GM18858 (cell line): ENCODE measurements around the gene NOP9.
"Not testable (repeated sequence)": the region's sequence is repeated elsewhere in the genome, so short reads cannot be mapped to it uniquely, and the experiment has no call there.

Source experiments
- ATAC-seq: cut with Tn5 transposase; IDR thresholded peaks from one replicate; pipeline ENCODE4 v1.9.1; 2021; ENCODE audit not compliant: unreplicated experiment

NOP9 gene

DNA sequence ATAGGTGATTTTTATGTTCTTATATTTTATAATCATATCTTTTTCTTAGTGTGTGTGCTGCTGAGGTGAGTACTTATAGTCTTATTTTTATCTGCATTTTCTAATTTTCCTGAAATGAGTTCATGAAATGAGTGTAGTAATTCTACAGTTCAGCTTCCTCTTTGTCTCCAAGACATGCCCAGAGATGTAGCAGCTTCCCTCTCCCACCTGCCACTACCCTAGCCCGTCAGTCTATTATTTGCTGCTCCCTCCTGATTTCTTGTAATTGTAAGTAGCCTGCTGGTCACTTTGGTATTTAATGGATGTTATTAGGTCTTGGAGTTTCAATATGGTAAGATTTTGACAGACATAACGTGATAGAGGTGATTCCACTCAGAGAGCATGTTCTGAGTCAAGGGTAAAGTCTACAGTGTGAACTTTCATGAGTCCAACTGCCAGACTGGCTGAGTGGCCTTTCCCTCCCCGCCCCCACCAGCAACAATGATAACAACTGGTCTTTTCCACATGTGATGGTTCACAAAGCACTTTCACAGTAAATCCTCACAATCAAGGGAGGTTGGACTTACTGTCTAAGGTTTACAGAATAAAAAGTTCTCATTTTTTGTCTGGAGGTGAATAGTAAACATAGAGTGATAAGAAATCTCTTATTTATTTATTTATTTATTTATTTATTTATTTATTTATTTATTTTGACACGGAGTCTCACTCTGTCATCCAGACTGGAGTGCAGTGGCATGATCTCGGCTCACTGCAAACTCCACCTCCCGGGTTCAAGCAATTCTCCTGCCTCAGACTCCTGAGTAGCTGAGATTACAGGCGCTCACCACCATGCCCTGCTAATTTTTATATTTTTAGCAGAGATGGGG, 44.4 kb downstream of the NOP9 start:
- no peak for ATAC-seq

DNA sequence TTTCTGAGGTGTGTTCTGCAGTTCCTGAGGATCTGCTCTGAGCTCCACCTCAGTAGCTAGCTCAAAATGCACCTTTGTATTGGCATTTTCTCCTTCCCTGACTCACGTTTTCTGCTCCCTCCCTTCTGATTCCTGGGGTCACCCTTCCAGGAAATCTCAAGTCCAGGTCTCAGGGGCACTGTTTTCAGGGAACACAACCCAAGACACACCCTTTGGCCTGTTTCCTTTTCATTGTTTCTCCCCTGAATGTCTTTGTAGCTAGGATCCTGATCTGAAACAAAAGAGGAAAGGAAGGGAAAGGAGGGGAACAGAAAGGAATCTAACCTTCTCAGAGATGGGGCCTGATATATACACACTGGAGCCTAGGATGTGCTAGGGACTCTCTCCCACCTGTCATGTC, 47.5 kb downstream of the NOP9 start:
- no peak for ATAC-seq

DNA sequence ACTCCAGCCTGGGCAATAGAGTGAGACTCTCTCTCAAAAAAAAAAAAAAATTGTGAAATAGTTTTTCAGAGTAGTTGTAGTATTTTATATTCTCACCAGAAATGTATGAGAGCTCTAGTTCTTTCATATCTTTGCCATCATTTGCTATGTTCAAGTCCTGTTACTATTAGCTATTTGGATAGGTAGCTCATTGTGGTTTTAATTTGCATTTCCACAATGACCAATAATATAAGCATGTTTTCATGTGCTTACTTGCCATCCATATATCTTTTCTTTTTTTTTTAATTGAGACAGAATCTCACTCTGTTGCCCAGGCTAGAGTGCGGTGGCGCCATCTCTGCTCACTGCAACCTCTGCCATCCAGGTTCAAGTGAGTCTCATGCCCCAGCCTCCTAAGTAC, 48.5 kb downstream of the NOP9 start:
- ATAC-seq, result no peak

DNA sequence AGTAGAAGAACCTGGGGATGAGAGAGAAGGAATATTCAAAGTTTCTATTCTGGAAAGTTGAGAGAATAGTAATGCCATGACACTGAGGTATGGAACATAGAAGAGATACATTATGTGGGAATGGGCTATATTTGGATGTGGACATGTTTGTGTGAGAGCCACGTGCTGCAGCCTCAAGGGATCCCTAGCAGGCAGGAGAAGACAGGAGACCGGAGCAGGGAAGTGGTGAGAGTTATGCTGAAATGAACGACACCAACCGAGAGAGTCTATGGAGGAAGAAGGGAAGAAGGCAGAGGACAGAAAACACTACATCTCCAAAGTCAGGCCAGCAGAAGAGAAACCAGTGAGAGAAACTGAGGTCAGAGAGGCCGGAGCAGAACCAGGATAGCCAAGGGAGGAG, 50.1 kb downstream of the NOP9 start:
- ATAC-seq, result no peak

DNA sequence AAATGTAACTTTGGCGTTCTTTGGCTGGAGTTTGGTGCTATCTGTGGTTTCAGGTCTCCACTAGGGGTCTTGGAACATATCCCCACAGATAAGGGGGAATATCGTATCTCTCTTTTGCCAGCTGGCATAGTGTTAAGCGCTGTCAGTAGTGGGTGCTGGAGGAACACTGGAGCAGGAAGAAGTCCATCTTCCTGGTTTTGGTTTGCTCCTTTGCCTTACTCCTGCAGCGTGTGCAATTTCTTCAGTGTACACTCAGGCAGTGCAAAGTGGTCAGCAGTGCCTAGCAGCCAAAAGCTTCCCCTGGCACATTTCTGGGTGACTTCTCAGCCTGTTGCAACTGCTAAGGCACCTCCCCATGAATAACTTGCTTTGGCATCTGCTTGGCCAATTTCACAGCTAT, 51.9 kb downstream of the NOP9 start:
- no peak for ATAC-seq

DNA sequence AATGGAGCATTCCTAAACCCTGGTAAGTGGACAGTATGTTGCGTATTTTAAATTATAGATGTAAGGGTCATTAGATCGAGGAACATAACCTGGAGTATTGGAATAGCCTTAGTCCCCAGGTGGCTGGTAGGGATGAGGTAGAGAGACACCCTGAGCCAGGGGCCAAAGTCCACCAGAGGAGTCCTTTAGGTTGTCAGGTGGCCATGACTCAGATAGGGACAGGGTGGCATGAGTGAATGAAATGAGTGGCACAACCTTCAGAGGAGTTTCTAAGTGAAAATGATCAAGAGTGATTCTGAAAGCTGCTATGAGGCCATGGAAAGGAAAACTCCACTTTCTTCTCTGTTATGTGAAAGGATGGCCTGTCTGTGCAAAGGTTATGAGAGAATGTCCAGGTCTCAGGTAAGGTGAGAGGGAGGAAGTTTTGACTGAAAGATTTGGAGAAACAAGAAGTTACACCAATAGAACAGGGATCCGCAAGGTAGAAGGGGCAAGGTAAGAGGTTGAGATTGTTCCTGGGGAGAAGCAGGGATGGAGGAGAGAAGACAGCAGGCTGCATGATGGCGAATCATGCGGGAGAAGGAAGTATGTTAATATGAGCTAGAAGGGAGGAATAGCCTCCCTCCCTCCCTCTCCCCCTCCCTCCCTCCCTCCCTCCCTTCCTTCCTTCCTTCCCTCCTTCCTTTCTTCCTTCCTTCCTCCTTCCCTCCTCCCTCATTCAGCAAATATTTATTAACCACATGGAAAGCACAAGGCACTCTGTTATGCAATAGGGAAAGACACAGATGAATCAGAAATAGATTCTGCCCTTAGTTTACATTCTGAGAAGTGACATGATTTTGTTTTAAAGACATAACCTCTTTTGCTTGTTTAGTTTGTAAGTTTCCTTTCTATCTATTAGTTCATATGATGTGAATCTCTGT, 54.2 kb downstream of the NOP9 start:
- no peak for ATAC-seq

DNA sequence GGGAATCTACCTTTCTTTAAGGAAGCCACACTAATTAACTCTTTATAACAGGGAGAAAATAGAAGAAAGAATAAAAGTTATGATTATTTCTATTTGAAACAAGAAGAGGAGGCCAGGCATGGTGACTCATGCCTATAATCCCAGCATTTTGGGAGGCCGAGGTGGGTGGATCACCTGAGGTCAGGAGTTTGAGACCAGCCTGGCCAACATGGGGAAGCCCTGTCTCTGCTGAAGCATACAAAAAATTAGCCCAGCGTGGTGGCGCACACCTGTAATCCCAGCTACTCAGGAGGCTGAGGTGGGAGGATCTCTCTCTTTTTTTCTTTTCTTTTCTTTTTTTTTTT, 54.8 kb downstream of the NOP9 start:
- ATAC-seq, result not testable (repeated sequence)

DNA sequence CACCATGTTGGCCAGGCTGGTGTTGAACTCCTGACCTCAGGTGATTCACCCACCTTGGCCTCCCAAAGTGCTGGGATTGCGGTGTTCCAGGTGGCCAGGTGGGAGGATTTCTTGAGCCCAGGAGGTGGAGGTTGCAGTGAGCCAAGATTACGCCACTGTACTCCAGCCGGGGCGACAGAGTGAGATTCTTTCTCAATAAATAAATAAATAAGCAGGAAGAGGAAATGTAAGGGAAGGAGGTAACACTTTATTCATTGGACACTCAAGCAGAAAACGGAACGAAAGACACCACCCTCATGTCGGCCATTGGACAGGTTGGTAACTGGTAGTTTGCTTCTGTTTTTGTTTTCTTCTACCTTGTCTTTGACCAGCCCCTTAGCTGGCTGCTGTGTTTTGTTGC, 55.4 kb downstream of the NOP9 start:
- ATAC-seq, result no peak

DNA sequence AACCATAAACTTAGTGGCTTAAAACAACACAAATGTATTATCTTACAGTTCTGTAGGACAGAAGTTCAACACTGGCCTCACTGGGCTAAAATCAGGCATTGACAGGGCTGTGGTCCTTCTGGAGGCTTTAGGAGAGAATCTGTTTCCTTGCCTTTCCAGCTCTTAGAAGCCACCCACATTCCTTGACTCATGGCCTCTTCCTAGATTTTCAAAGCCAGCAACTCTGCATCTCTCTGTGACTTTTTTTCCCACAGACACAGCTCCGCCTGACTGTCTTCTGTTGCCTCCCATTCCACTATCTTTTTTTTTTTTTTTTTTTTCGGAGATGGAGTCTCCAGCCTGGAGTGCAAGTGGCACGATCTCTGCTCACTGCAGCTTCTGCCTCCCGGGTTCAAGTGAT, 56.6 kb downstream of the NOP9 start:
- no peak for ATAC-seq
